K562 (cell line): ENCODE results near the gene COX15. TPM values are rescaled to one million over a fixed set of nuclear protein-coding genes. Genes with fewer than 3 reads are reported as not detected.
A peak's percentile ranks its signal among the peaks of the same experiment; 100 is the strongest.

Experiments
- ARID3A ChIP-seq: IDR thresholded peaks from 2 replicates; pipeline ENCODE4 v1.6.1; 2012; ENCODE audit warnings: low read depth, low read length, improper control_type of control experiment, borderline replicate concordance
- C11orf30 ChIP-seq: fragments of 450-650 bp; IDR thresholded peaks from 2 replicates; pipeline ENCODE4 v1.6.1; 2016; ENCODE audit warnings: low read depth, mild to moderate bottlenecking
- CBFB ChIP-seq: sonication (generic); formaldehyde crosslinking; IDR thresholded peaks from 2 replicates; pipeline ENCODE4 v1.4.0; 2020; ENCODE audit warnings: mild to moderate bottlenecking, missing genetic modification reagents
- CREB1 ChIP-seq, 2 experiments: sonication (generic) in 1 of 2; formaldehyde crosslinking in 1 of 2; IDR thresholded peaks; 2 replicates each; pipeline versions ENCODE4 v1.6.1 to v1.8.0; 2012 to 2022; ENCODE audit warnings: inconsistent platforms in 1 of 2, mild to moderate bottlenecking in 1 of 2, missing genetic modification reagents in 1 of 2, moderate library complexity in 1 of 2
- DMBX1 ChIP-seq: fragments of 250-450 bp; sonication (Bioruptor Pico); IDR thresholded peaks from 2 replicates; pipeline ENCODE4 v1.8.0; 2022; ENCODE audit warnings: inconsistent platforms, mild to moderate bottlenecking, moderate library complexity, borderline replicate concordance
- HDGF ChIP-seq: fragments of 450-650 bp; IDR thresholded peaks from 2 replicates; pipeline ENCODE4 v1.6.1; 2016
- HEY1 ChIP-seq: fragments of 250-450 bp; sonication (Bioruptor Pico); IDR thresholded peaks from 2 replicates; pipeline ENCODE4 v1.5.0; 2020; ENCODE audit warnings: mild to moderate bottlenecking, moderate library complexity, borderline replicate concordance
- HMGN3 ChIP-seq: IDR thresholded peaks from 2 replicates; pipeline ENCODE4 v1.6.1; 2011; ENCODE audit warnings: borderline replicate concordance, low read depth, mild to moderate bottlenecking, mixed read lengths, low read length; ENCODE audit not compliant: insufficient read length; ENCODE audit errors: extremely low read depth
- KLF16 ChIP-seq: IDR thresholded peaks from 2 replicates; pipeline ENCODE4 v1.6.1; 2016; ENCODE audit warnings: antibody characterized with exemption
- MCM7 ChIP-seq, 2 experiments: fragments of 450-650 bp; IDR thresholded peaks; 2 replicates each; pipeline ENCODE4 v1.6.1; 2016 to 2018
- MEF2A ChIP-seq: IDR thresholded peaks from 2 replicates; pipeline ENCODE4 v1.6.1; 2011; ENCODE audit warnings: low read depth, mild to moderate bottlenecking, low read length, moderate library complexity; ENCODE audit not compliant: control insufficient read depth
- MXD1 ChIP-seq: fragments of 250-450 bp; sonication (Bioruptor Pico); IDR thresholded peaks from 2 replicates; pipeline ENCODE4 v1.8.0; 2021; ENCODE audit warnings: borderline replicate concordance, mild to moderate bottlenecking, moderate library complexity; ENCODE audit not compliant: poor library complexity, severe bottlenecking
- NBN ChIP-seq: fragments of 450-650 bp; IDR thresholded peaks from 2 replicates; pipeline ENCODE4 v1.6.1; 2016; ENCODE audit warnings: low read depth, mild to moderate bottlenecking
- PHF20 ChIP-seq: fragments of 450-650 bp; IDR thresholded peaks from 2 replicates; pipeline ENCODE4 v1.6.1; 2018; ENCODE audit not compliant: partially characterized antibody
- PURB ChIP-seq: sonication (generic); formaldehyde crosslinking; IDR thresholded peaks from 2 replicates; pipeline ENCODE4 v1.9.0; 2021; ENCODE audit warnings: low read depth, mild to moderate bottlenecking, missing genetic modification reagents
- SETDB1 ChIP-seq: IDR thresholded peaks from one replicate; pipeline ENCODE4 v1.6.1; 2012; ENCODE audit warnings: low read length, control low read depth, inconsistent platforms
- SMARCC2 ChIP-seq: fragments of 450-650 bp; IDR thresholded peaks from 2 replicates; pipeline ENCODE4 v1.6.1; 2017; ENCODE audit warnings: antibody characterized with exemption, moderate library complexity, mild to moderate bottlenecking, low read depth
- TCF7 ChIP-seq: sonication (generic); IDR thresholded peaks from 2 replicates; pipeline ENCODE4 v1.6.1; 2016; ENCODE audit warnings: antibody characterized with exemption, borderline replicate concordance
- ZFX ChIP-seq: sonication (generic); formaldehyde crosslinking; IDR thresholded peaks from 2 replicates; pipeline ENCODE4 v1.8.0; 2022; ENCODE audit warnings: mild to moderate bottlenecking, missing genetic modification reagents, moderate library complexity
- ZNF133 ChIP-seq: fragments of 250-450 bp; sonication (Bioruptor Pico); IDR thresholded peaks from 2 replicates; pipeline ENCODE4 v1.4.0; 2020; ENCODE audit warnings: mild to moderate bottlenecking
- ZNF316 ChIP-seq: fragments of 450-650 bp; IDR thresholded peaks from 2 replicates; pipeline ENCODE4 v1.6.1; 2016
- ZNF347 ChIP-seq: fragments of 450-650 bp; formaldehyde crosslinking; IDR thresholded peaks from 2 replicates; pipeline ENCODE4 v1.4.0; 2020; ENCODE audit warnings: low read depth, mild to moderate bottlenecking, moderate library complexity
- ZNF445 ChIP-seq: fragments of 250-450 bp; sonication (Bioruptor Pico); IDR thresholded peaks from 2 replicates; pipeline ENCODE4 v1.4.0; 2020; ENCODE audit warnings: low read depth, mild to moderate bottlenecking, moderate library complexity
- ZNF589 ChIP-seq: fragments of 200-800 bp; sonication (Bioruptor generic); IDR thresholded peaks from 2 replicates; pipeline ENCODE4 v1.6.1; 2016; ENCODE audit warnings: low read depth, missing genetic modification characterization, missing compliant biosample characterization
- ZNF780A ChIP-seq: fragments of 250-450 bp; sonication (Bioruptor Pico); IDR thresholded peaks from 2 replicates; pipeline ENCODE4 v1.5.0; 2021; ENCODE audit warnings: mild to moderate bottlenecking
- polyA plus RNA-seq, 8 experiments: library from polyadenylated mRNA; depleted of rRNA in 4 of 8; stranded (reverse) in 5 of 8; unstranded in 3 of 8; fragments of >200 nt; fragmentation: Nextera tagmentation in 2 of 8; fragmentation: Illumina TruSeq in 1 of 8; extraction: Ambion mirVana in 2 of 8; extraction: Trizol in 1 of 8; gene quantifications; 2 replicates each; pipeline versions ENCODE4 v1.2.1 to v1.2.3, GENCODE V29; 2011 to 2014; ENCODE audit warnings: inconsistent platforms in 1 of 8, missing spikeins in 1 of 8
- total RNA-seq, 7 experiments: library from RNA; depleted of rRNA in 6 of 7; stranded (reverse); fragments of >200 nt in 6 of 7; fragmentation: Illumina TruSeq in 2 of 7; extraction: Trizol in 2 of 7; gene quantifications; 2 replicates each; pipeline versions ENCODE4 v1.2.1 to v1.2.3, GENCODE V29; 2011 to 2021; ENCODE audit warnings: low replicate concordance in 1 of 7
- TF ChIP-seq, protein P1 (sequence below): fragments of 250-450 bp; sonication (Bioruptor Pico); IDR thresholded peaks from 2 replicates; pipeline ENCODE4 v1.8.0; 2021; ENCODE audit warnings: moderate library complexity, mild to moderate bottlenecking, inconsistent platforms
- TF ChIP-seq, protein P2 (sequence below): sonication (generic); formaldehyde crosslinking; IDR thresholded peaks from 2 replicates; pipeline ENCODE4 v1.8.0; 2022; ENCODE audit warnings: missing genetic modification reagents, mild to moderate bottlenecking, moderate library complexity, borderline replicate concordance

Gene COX15
- total and polyA plus RNA-seq, 9 of the 15 experiments (the other 6 are each of a cell fraction or from before 2014, with no cell fraction given): 17.4 to 45.1 (median 23.7) TPM

DNA sequence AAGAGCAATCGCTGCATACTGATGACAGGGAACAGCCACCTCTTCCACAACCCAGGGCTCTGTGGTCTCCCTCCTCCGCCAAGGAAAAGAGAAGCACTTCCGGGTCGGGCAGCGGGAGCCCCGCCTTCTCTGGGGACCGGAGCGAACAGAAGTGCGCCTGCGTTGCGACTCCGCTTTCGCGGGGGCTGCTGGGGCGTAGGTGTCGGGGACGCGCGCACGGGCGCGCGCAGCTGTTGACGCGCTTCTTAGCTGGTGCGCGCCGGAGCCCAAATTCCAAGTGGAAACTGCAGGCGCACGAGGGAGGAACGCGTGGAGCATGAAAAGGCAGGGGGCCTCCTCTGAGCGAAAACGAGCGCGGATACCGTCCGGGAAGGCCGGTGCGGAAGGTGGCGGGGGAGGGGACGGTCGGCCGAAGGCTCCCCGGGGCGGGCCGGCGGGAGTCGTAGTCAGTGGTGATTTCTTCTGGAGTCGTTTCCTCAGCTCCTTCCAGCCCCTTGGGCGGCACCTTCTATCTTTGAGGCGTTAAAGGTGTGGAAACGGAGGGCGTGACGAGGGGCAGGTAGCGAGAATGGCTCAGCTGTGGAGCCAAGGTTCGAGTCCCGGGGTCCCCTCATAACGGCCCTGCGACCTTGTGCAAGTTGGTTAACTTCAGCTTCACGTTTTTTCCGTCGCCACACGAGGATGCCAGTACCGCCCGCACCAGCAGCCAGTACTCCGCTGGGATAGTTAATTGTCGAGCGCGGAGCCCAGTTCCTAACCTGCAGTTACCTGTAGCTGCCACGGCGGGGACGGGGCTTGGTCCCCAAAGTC is at the start of gene COX15, which contains the start of gene CUTC (continued):
- TF ChIP-seq C11orf30 (peak; percentile 69), PURB (CRISPR knock-in tag) (no peak), PHF20 (no peak), HEY1 (CRISPR knock-in tag) (no peak), SMARCC2 (no peak), HDGF (no peak), ARID3A (no peak), NBN (no peak), ZNF347 (no peak), ZFX (peak; percentile 82), CREB1 (IDR thresholded peaks at IDR 0.05) (no peak; the same call in 1 of the 2 replicates), CREB1 (CRISPR knock-in tag; IDR thresholded peaks at IDR 0.05) (peak; percentile 25; the same call in 1 of the 2 replicates), HMGN3 (peak; percentile 52), CBFB (CRISPR knock-in tag) (no peak), ZNF316 (no peak), ZNF133 (no peak), MEF2A (no peak), ZNF780A (CRISPR knock-in tag) (no peak), MXD1 (CRISPR knock-in tag) (no peak), SETDB1 (no peak), TCF7 (no peak), ZNF445 (CRISPR knock-in tag) (no peak), ZNF589 (CRISPR knock-in tag) (no peak; the same call in 1 of the 2 replicates), DMBX1 (CRISPR knock-in tag) (no peak), MCM7 (IDR thresholded peaks at IDR 0.05) (no peak), KLF16 (no peak)
- TF ChIP-seq, protein P1, sequence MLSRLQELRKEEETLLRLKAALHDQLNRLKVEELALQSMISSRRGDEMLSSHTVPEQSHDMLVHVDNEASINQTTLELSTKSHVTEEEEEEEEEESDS (CRISPR knock-in tag): no peak
- TF ChIP-seq, protein P2, sequence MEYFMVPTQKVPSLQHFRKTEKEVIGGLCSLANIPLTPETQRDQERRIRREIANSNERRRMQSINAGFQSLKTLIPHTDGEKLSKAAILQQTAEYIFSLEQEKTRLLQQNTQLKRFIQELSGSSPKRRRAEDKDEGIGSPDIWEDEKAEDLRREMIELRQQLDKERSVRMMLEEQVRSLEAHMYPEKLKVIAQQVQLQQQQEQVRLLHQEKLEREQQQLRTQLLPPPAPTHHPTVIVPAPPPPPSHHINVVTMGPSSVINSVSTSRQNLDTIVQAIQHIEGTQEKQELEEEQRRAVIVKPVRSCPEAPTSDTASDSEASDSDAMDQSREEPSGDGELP (CRISPR knock-in tag): peak; percentile 75
